KOPT-K1 (cell line): ENCODE measurements around the gene SHROOM2.

Source experiments
- H3K27ac ChIP-seq: fragments of 200-600 bp; sonication (generic); 2 replicates; pipeline ENCODE4 v1.5.1; 2016; ENCODE audit warnings: antibody characterized with exemption, mild to moderate bottlenecking, low read depth, low read length; ENCODE audit not compliant: poor library complexity, severe bottlenecking
- H3K36me3 ChIP-seq: fragments of 200-600 bp; sonication (generic); 2 replicates; pipeline ENCODE4 v1.5.1; 2017; ENCODE audit warnings: antibody characterized with exemption, mild to moderate bottlenecking, low read length, moderate library complexity; ENCODE audit not compliant: insufficient read depth
- H3K9me3 ChIP-seq: fragments of 200-600 bp; sonication (generic); 2 replicates; pipeline ENCODE4 v1.5.1; 2017; ENCODE audit warnings: antibody characterized with exemption, low read length, mild to moderate bottlenecking; ENCODE audit not compliant: insufficient read depth, poor library complexity, severe bottlenecking

SHROOM2 gene

GRCh38 chrX:9988762-9989161, 202.5 kb downstream of the SHROOM2 start:
- Histone ChIP-seq H3K27ac (no peak overlapping the region), H3K36me3 (no peaks in the 10 kb centered on the region), H3K9me3 (no peaks in the 10 kb centered on the region)

DNA sequence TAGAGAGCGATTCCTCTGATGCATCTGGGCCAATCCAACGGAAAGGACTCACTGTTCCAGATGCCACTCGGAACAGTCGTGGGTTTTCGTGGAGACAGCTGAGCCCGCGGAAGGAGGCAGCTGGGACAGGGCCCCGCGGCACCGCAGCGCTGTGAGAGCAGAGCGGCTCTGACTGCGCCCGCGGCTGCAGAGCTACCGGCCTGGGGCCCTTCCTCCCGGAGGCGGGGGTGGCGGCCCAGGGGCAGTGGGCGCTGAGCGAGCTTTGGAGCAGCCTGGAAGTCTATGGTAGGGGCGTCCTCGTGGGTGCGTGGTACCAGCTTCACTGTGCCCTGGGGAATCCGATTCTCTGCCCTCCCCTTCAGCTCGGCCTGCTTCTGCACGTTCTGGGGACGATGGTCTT, 205.8 kb downstream of the SHROOM2 start:
- Histone ChIP-seq H3K9me3 (no peaks in the 10 kb centered on the region), H3K27ac (no peak overlapping the region), H3K36me3 (no peaks in the 10 kb centered on the region)

GRCh38 chrX:9992724-9993123, 206.5 kb downstream of the SHROOM2 start:
- H3K27ac ChIP-seq = no peak overlapping the region
- H3K9me3 ChIP-seq = no peaks in the 10 kb centered on the region
- no peaks in the 10 kb centered on the region for H3K36me3 ChIP-seq

DNA sequence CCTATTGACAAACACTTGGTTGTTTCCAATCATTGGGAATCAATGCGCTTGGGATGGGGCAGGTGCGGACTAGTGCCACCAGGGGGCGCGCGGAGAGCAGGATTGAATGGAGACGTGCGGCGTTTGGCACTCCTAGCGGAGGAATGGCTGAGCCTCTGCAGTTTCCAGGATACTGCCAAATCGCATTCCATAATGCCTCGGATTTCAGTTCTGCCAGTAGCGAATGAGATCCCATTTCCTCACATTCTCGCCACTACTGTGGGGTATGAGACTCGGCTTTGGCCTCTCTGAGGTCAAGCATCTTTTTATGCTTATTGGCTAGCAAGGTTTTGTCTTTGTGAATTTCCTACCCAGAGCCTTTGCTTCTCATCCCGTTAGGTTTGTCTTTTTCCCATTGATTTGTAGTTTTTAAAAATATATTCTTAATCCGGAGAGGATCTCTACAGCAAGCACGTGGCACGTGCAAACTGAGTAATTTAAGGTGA, 209.7 kb downstream of the SHROOM2 start:
- H3K27ac ChIP-seq = no peak overlapping the region
- H3K9me3 ChIP-seq = no peaks in the 10 kb centered on the region
- H3K36me3 ChIP-seq = no peaks in the 10 kb centered on the region

- no peaks in the 10 kb centered on the region for H3K36me3 ChIP-seq
- H3K27ac ChIP-seq = no peak overlapping the region
- H3K9me3 ChIP-seq = no peaks in the 10 kb centered on the region
These were observed 210.8 kb downstream of the SHROOM2 start for GRCh38 chrX:9997041-9997440.

DNA sequence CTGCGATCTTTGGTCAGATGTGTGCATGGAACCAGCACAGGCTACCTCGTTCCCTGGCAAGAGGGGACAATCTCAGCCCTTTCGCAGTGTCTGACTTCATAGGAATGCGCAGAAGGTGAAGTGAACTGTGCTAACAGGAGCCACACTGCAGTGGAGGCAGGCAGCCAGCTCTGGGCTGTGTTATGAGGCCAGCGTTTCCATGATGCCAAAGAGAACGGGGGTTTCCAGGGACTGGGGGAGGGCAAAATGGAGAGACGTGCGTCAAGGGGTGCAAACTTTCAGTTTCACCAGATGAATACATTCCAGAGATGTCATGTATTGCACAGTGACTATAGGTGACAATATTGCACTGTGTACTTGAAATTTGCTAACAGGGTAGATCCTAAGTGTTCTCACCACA, 211.3 kb downstream of the SHROOM2 start:
- Histone ChIP-seq H3K27ac (no peak overlapping the region), H3K9me3 (no peaks in the 10 kb centered on the region), H3K36me3 (no peaks in the 10 kb centered on the region)
